Nephron (organoid): Measurements from ENCODE around the gene PADI3.

Experiments used
- H3K27ac Mint-ChIP-seq, 3 experiments: 2 replicates each; pipeline ENCODE4 v1.8.0; 2020; ENCODE audit warnings: mixed read lengths in 3 of 3, mild to moderate bottlenecking in 2 of 3, moderate library complexity in 1 of 3
- H3K27me3 Mint-ChIP-seq: 2 replicates; pipeline ENCODE4 v1.8.0; 2021; ENCODE audit warnings: low read depth, mild to moderate bottlenecking, moderate library complexity, mixed read lengths
- H3K36me3 Mint-ChIP-seq: 2 replicates; pipeline ENCODE4 v1.8.0; 2020; ENCODE audit warnings: low read depth, mixed read lengths
- H3K4me1 Mint-ChIP-seq: 2 replicates; pipeline ENCODE4 v1.8.0; 2020; ENCODE audit warnings: mixed read lengths
- H3K4me3 Mint-ChIP-seq, 3 experiments: 2 replicates each; pipeline ENCODE4 v1.8.0; 2020; ENCODE audit warnings: mild to moderate bottlenecking in 3 of 3, mixed read lengths in 3 of 3, moderate library complexity in 2 of 3
- H3K9me3 Mint-ChIP-seq: 2 replicates; pipeline ENCODE4 v1.8.0; 2020; ENCODE audit warnings: mixed read lengths
- TF ChIP-seq, protein P1 (sequence below), 3 experiments: fragments of 200-600 bp; sonication (generic); IDR thresholded peaks; one replicate each; pipeline ENCODE4 v1.5.0; 2021; ENCODE audit warnings: antibody characterized with exemption in 3 of 3; ENCODE audit not compliant: unreplicated experiment in 3 of 3

The PADI3 gene

GRCh38 chr1:17216078-17216477 lies 32.8 kb upstream of the PADI3 start:
- TF ChIP-seq, protein P1, sequence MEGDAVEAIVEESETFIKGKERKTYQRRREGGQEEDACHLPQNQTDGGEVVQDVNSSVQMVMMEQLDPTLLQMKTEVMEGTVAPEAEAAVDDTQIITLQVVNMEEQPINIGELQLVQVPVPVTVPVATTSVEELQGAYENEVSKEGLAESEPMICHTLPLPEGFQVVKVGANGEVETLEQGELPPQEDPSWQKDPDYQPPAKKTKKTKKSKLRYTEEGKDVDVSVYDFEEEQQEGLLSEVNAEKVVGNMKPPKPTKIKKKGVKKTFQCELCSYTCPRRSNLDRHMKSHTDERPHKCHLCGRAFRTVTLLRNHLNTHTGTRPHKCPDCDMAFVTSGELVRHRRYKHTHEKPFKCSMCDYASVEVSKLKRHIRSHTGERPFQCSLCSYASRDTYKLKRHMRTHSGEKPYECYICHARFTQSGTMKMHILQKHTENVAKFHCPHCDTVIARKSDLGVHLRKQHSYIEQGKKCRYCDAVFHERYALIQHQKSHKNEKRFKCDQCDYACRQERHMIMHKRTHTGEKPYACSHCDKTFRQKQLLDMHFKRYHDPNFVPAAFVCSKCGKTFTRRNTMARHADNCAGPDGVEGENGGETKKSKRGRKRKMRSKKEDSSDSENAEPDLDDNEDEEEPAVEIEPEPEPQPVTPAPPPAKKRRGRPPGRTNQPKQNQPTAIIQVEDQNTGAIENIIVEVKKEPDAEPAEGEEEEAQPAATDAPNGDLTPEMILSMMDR (IDR thresholded peaks at IDR 0.05; ENCODE audit: unreplicated experiment in 3 of 3) = no peak
- Mint-ChIP-seq H3K9me3 (no peaks in the 10 kb centered on the region), H3K4me3 (no peak overlapping the region), H3K4me1 (peaks cover 21% of the 10 kb centered on the region), H3K27me3 (peaks cover 5% of the 10 kb centered on the region), H3K36me3 (no peaks in the 10 kb centered on the region), H3K27ac (no peak overlapping the region)

DNA sequence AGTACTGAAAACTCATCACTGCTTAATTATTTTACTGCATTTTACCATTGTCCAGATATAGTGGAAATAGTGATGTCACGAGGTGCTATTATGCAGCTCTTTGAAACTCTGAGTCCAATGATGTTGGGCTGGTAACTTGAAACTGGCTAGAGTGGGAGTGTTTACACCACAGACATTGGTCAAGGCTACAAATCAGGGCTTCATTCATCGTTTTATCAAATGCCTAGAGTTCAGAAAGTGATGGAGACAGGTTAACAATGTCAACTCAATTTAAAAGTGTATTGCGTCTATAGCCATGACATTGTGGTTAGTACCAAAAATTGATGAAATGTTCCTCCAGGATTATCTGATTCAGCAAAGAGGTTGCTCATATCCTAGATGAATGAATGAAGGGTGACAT lies 31.3 kb upstream of the PADI3 start:
- TF ChIP-seq, protein P1 (IDR thresholded peaks at IDR 0.05; ENCODE audit: unreplicated experiment in 3 of 3) = no peak
- H3K27me3 Mint-ChIP-seq = peaks cover 15% of the 10 kb centered on the region
- no peaks in the 10 kb centered on the region for H3K36me3 Mint-ChIP-seq
- no peak overlapping the region for H3K4me3 Mint-ChIP-seq
- no peaks in the 10 kb centered on the region for H3K9me3 Mint-ChIP-seq
- H3K4me1 Mint-ChIP-seq = peaks cover 14% of the 10 kb centered on the region
- H3K27ac Mint-ChIP-seq = no peak overlapping the region

GRCh38 chr1:17218939-17219338 lies 30.0 kb upstream of the PADI3 start:
- peaks cover under 1% of the 10 kb centered on the region for H3K4me1 Mint-ChIP-seq
- TF ChIP-seq, protein P1 (IDR thresholded peaks at IDR 0.05; ENCODE audit: unreplicated experiment in 3 of 3) = no peak
- no peak overlapping the region for H3K27ac Mint-ChIP-seq
- H3K4me3 Mint-ChIP-seq = no peak overlapping the region
- H3K9me3 Mint-ChIP-seq = no peaks in the 10 kb centered on the region
- no peaks in the 10 kb centered on the region for H3K36me3 Mint-ChIP-seq
- H3K27me3 Mint-ChIP-seq = peaks cover 23% of the 10 kb centered on the region

GRCh38 chr1:17220287-17220686 lies 28.6 kb upstream of the PADI3 start:
- no peaks in the 10 kb centered on the region for H3K9me3 Mint-ChIP-seq
- H3K4me1 Mint-ChIP-seq = no peaks in the 10 kb centered on the region
- H3K4me3 Mint-ChIP-seq = no peak overlapping the region
- no peaks in the 10 kb centered on the region for H3K36me3 Mint-ChIP-seq
- no peak overlapping the region for H3K27ac Mint-ChIP-seq
- TF ChIP-seq, protein P1 (IDR thresholded peaks at IDR 0.05; ENCODE audit: unreplicated experiment in 3 of 3) = no peak
- H3K27me3 Mint-ChIP-seq = peaks cover 27% of the 10 kb centered on the region

- H3K4me3 Mint-ChIP-seq = no peak overlapping the region
- TF ChIP-seq, protein P1 (IDR thresholded peaks at IDR 0.05; ENCODE audit: unreplicated experiment in 3 of 3) = no peak
- no peaks in the 10 kb centered on the region for H3K36me3 Mint-ChIP-seq
- H3K9me3 Mint-ChIP-seq = no peaks in the 10 kb centered on the region
- H3K27ac Mint-ChIP-seq = no peak overlapping the region
- H3K27me3 Mint-ChIP-seq = peaks cover 24% of the 10 kb centered on the region
- H3K4me1 Mint-ChIP-seq = no peaks in the 10 kb centered on the region
Measured at GRCh38 chr1:17222557-17222956, 26.3 kb upstream of the PADI3 start.

GRCh38 chr1:17224434-17224833 lies 24.5 kb upstream of the PADI3 start:
- Mint-ChIP-seq H3K27ac (no peak overlapping the region), H3K4me1 (no peaks in the 10 kb centered on the region), H3K36me3 (no peaks in the 10 kb centered on the region), H3K4me3 (no peak overlapping the region), H3K27me3 (peaks cover 28% of the 10 kb centered on the region), H3K9me3 (no peaks in the 10 kb centered on the region)
- TF ChIP-seq, protein P1 (IDR thresholded peaks at IDR 0.05; ENCODE audit: unreplicated experiment in 3 of 3) = no peak
